TTC549 (cell line): ENCODE results near the gene SLF2.
A peak's percentile ranks its signal among the peaks of the same experiment; 100 is the strongest.

Experiments
- FAIRE-seq: peaks from 2 replicates; lab custom pipeline; 2012; peaks lifted over from hg19 to GRCh38; lab: Jason Lieb, UNC

Gene SLF2

DNA sequence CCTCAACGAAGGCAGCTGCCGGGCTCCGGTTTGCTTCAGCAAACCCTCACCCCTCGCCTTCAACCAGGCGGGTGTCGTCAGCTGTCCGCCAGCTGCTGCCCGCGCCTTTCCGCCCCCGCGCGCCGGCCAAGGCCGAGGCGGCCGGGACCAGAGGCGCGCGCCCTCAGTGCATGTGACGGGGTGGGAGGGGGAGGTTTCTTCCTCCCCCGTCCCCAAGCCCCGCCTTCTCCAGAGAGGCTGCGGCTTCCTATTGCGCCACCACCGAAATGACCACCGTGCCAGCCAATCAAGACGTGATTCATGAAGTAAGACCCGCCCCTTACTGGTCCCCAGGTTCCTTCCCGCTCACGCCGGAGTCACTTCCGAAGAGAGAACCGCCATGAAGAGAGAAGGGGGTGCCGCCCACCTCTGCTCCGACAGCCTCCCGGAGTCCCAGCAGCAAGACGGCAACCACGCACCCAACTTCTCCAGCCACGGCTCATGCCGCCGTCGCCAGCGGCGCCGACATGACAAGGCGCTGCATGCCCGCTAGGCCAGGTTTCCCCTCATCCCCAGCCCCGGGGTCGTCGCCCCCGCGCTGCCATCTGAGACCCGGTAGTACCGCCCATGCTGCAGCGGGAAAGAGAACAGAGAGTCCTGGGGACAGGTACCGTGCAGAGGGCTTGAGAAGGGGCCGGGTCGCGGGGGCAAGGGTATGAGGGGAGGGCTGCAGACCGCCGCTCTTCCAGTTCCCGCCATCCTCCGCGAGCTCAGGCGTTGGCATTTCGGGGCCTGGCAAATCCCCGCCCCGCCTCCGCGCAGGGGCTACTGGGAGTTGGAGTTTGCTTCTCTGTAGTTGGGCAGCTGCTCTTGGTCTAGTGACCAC is at the start of gene SLF2:
SLF2 (plus strand) TSS at position 359 of the 865 bp plus-strand sequence; CDS start at position 507, 148 bp downstream.
- peak; percentile 78 for FAIRE-seq

GRCh38 chr10:100863433-100863832 is 49.3 kb upstream of the SLF2 start:
- FAIRE-seq, result no peak

DNA sequence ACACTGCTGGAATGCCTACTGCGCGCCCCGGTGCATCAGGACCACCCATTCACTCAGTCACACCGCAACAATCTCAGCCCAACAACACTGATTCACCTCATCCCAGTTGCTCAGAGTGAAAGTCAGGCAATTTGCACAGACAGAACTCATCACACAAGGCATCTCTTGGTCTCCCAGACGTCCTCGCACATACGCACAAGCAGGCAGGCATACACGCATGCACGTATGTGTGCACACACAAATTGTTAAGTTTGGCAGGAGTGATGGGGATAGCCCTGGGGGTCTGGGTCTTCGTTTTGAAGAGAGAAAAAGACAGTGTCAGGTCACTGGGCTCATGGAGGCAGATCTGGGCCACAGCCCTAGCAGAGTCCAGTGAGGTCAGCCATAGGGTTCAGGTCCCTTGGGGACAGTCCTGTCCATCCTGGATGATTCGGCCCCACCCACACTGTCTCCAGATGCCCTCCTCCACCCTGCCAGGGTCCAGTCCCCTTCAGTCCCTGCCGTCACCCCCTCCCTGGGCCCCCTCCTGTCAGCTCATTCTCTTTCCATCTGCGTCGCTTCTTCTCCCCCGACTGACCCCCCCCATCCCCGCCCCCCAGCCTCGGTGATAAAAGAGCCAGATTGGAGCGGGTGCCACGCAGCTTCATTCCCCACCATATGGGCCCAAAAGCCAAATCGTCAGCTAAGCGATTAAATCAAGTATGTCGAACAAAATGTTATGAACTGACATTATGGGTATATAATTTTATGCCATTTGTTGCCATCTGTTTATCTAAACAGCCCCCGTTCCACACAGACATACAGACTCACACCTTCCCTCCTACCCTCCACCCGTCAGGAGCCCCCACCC is 48.5 kb upstream of the SLF2 start:
- FAIRE-seq, result no peak

GRCh38 chr10:100864978-100865377 is 47.8 kb upstream of the SLF2 start:
- no peak for FAIRE-seq

DNA sequence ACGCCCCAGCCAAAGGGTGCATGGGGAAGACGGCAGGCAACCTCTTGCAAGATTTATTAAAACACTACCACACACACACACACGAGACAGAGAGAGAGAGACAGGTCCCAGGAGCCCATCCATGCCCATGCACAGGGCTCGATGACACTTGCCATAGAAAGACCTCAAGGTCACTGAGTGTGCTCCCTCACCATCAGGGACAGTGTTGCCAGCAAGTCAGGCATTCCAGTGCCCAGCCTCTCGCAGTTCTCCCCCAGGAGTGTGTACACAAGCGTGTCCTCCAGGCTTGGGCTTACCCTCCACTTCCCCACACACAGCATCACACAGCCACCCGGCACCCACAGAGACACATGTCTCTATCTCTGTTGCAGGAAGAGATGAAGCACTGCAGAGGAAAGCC is 46.8 kb upstream of the SLF2 start:
- no peak for FAIRE-seq

DNA sequence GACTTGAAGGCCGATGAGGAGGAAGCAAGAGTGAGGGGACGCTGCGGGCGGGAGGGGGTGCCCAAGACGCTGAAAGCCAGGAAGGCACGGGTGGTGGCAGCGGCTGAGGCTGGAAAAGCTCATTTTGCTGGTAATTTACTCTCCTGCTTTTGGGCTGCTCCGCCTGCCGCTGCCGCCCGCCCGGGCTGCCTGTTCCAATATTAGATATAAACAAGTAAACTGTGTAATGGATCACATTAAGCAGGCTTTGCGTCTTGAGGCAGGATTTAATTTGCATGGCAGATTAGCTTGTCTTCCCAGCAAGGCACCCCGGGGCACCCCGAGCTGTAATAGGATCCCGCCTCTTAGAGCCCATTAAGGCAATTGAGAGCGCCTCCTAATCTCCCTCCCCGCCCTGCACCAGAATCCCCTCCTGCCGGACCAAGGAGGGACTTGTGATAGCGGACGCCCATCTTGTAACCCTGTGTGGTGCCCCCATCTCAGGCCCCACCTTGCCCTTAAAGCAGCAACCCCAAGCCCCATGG is 46.1 kb upstream of the SLF2 start:
- no peak for FAIRE-seq

DNA sequence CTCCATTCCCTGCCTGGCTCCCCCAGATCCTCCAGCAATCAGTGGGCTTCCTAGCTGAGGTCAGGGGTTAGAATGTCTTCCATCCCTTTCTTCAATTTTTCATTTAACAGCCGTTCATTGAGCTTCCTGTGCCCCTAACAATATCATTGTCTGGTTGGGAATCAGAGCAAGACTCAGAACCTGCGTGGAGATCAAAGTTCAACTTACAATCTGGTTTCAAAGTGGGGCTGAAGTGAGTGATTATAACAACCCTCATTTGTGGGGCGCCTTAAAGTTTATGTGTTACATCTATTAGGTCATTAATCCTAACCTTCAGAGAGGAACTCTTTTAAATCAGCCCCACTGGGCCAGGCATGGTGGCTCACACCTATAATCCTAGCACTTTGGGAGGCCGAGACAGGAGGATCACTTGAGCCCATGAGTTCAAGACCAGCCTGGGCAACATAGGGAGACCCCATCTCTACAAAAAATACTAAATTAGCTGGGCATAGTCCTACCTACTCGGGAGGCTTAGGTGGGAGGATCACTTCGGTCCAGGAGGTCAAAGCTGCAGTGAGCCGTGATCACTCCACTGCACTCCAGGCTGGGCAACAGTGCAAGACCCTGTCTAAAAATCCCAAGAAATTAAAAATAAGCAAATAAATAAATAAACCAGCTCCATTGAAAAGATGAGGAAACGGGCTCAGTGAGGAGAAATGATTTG is 45.4 kb upstream of the SLF2 start:
- FAIRE-seq, result no peak

- no peak for FAIRE-seq
Measured at GRCh38 chr10:100868382-100868781, 44.4 kb upstream of the SLF2 start.

- FAIRE-seq, result no peak
Measured at GRCh38 chr10:100869399-100869798, 43.4 kb upstream of the SLF2 start.

GRCh38 chr10:100872034-100872791 is 40.5 kb upstream of the SLF2 start:
- FAIRE-seq, result peak; percentile 29

- FAIRE-seq, result no peak
Measured at GRCh38 chr10:100873146-100873826, 39.5 kb upstream of the SLF2 start.

GRCh38 chr10:100873827-100874326 is 38.9 kb upstream of the SLF2 start:
- no peak for FAIRE-seq

DNA sequence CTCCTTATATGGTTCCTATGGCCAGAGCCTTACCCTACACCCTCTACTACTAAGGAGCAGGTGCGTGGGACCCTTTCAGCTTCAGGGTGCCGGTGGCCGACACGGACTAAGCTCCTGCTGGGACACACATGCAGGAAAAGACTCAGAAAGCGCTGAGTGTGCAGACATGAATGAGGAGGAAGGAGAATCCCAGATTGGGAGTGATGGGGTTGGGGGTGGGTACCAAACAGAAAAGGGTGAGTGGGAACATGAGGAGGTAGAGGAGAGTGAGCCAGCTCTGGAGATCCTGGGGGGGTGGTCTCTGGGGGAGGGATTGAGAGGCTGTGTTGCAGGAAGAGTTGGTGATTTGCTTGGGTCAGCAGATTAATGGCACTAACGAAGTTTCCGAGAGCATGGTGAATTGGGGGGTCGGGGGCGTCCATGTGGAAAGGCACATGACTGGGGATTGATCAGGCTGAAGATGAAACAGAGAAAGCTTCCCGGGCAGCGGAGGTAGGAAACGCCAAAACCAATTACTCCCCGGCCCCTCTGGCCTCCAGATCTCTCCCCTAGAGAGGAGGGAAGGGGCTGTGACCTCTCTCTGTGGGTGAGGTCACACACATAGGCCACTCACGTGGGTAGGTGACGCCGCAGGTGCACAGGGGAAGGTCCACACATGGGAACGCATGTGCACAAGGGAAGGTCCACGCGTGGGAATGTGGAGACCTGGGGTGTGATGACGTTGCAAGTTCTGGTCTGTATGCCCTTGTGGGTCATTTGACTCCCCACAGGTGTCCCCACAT is 37.9 kb upstream of the SLF2 start:
- FAIRE-seq, result no peak

DNA sequence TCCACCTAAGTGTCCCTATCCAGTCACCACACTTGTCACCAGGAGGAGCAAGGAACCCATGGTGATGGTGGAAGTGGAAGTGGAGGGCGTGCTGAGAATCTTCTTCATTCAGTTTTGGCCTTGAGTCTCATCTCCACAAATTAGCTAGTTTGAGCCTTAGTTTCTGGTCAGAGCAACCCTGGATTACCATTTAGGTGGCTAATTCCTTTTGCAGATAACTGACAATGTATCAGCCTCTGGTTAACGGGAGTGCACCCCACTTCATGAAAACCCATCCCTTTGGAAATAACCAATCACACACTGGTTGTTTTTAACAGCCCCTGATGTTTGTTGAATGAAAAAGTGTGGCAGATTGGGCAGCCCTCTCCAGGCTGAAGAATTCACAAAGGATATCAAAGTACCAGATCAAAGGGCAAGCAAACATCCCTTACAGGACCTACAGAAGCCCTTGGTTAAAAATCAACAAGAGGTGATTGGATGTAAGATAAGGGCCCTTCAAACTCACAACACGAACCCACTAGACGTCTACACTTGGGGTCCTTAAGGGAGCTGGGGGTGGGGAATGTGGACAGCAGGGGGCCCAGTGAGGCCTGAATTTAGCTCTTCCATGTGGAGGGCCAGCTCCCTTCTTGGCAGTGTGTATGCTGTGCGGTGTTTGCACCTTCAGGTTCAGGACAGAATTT is 37.1 kb upstream of the SLF2 start:
- no peak for FAIRE-seq

DNA sequence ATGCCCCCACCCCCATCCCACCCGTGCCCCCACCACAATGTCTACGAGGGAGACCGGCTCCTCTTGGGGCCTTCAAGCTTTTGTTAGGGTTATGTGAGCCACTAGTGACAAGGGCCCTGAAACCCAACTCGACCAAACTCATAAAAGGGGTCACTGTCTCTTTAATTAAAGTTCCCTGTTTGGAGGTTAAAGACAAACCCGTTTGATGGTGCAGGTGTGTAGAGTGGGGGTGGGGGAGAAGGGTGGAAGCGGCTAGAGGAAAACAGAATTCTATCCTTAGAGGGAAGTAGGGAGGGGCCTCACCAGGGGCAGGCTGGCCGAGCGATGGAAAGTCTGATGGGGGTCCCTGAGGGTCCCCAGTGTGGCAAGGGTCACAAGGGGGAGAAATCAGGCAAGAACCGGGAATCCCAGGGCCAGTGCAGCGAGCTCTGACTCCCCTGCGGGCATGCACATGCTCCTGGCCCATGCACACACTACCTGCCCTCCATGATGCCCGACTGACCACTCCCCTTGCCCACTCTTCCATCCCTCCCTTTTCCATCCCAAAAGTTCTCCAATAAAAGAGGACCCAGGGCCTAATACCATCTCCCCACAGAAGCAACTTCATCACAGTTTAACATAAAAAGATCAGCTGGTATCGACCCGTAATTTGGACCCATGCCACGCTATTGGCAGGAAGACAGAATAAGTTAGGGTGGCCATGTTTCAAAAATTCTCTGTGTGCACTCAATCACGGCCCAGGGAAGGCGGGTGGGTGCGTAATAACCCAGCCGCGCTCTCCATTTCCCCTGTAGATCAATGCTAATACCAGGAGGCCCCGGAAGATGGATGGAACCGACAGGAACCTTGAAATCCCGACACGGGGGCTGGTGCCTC is 35.9 kb upstream of the SLF2 start:
- no peak for FAIRE-seq

- FAIRE-seq, result no peak
Measured at GRCh38 chr10:100877461-100877850, 35.3 kb upstream of the SLF2 start.

- peak; percentile 49 for FAIRE-seq
Measured at GRCh38 chr10:100878291-100878910, 34.4 kb upstream of the SLF2 start.
